ENCODE data around the gene CAMK2D.

CAMK2D gene

GRCh38 chr4:113555868-113556267 is 205.7 kb downstream of the CAMK2D start:
- Histone ChIP-seq H3K4me2 (ENCODE audit: low read length) (no peak overlapping the region), H4K12ac (ENCODE audit: low read depth, low read length) (no peak overlapping the region), H3K23ac (ENCODE audit: low read length) (no peak overlapping the region), H2AK5ac (ENCODE audit: low read length) (no peak overlapping the region), H2BK12ac (ENCODE audit: low read length) (no peak overlapping the region), H4K91ac (ENCODE audit: low read depth, low read length) (no peak overlapping the region), H3K4me3 (ENCODE audit: low read depth, low read length) (no peak overlapping the region), H3K27ac (ENCODE audit: low read depth, low read length) (no peak overlapping the region), H3K14ac (ENCODE audit: low read length) (no peak overlapping the region), H3K79me1 (ENCODE audit: low read length) (no peaks in the 10 kb centered on the region), H2BK120ac (ENCODE audit: insufficient read depth, low read length, poor library complexity) (no peak overlapping the region), H3K4ac (ENCODE audit: low read depth, low read length) (no peak overlapping the region), H3K9me3 (ENCODE audit: insufficient read depth, low read depth, low read length) (no peaks in the 10 kb centered on the region), H3K79me2 (ENCODE audit: control insufficient read depth, insufficient read depth, low read length, poor library complexity) (no peaks in the 10 kb centered on the region), H3K27me3 (ENCODE audit: insufficient read depth, low read length) (no peaks in the 10 kb centered on the region), H3K4me1 (ENCODE audit: control insufficient read depth in 1 of 2, insufficient read depth in 2 of 2, low read length in 2 of 2) (peaks cover 4 to 8% of the 10 kb centered on the region in 2 experiments), H3K9ac (ENCODE audit: low read length) (no peak overlapping the region), H3K18ac (ENCODE audit: low read length) (no peak overlapping the region), H3K36me3 (ENCODE audit: control insufficient read depth in 1 of 2, insufficient read depth in 2 of 2, low read length in 2 of 2) (peaks cover 0 to 2% of the 10 kb centered on the region in 2 experiments), H2BK5ac (ENCODE audit: low read depth, low read length, poor library complexity) (no peak overlapping the region), H4K8ac (ENCODE audit: low read depth, low read length) (no peak overlapping the region), H2AFZ (ENCODE audit: insufficient read depth, low read length, poor library complexity) (no peak overlapping the region)
- DNase-seq = no peak
- no CpG with 5 or more reads among the region's 5 CpGs for WGBS (ENCODE audit: extremely low coverage, insufficient coverage, insufficient read length)

GRCh38 chr4:113553082-113553481 is 208.5 kb downstream of the CAMK2D start:
- H3K79me1 ChIP-seq (ENCODE audit: low read length) = no peaks in the 10 kb centered on the region
- H3K36me3 ChIP-seq (ENCODE audit: control insufficient read depth in 1 of 2, insufficient read depth in 2 of 2, low read length in 2 of 2) = no peaks in the 10 kb centered on the region
- peaks cover 4 to 8% of the 10 kb centered on the region in 2 experiments for H3K4me1 ChIP-seq (ENCODE audit: control insufficient read depth in 1 of 2, insufficient read depth in 2 of 2, low read length in 2 of 2)
- H3K23ac ChIP-seq (ENCODE audit: low read length) = no peak overlapping the region
- H3K27me3 ChIP-seq (ENCODE audit: insufficient read depth, low read length) = no peaks in the 10 kb centered on the region
- H3K4me3 ChIP-seq (ENCODE audit: low read depth, low read length) = no peak overlapping the region
- H2AK5ac ChIP-seq (ENCODE audit: low read length) = no peak overlapping the region
- WGBS (ENCODE audit: extremely low coverage, insufficient coverage, insufficient read length) = no CpG with 5 or more reads among the region's 3 CpGs
- no peak overlapping the region for H3K4me2 ChIP-seq (ENCODE audit: low read length)
- no peak overlapping the region for H3K27ac ChIP-seq (ENCODE audit: low read depth, low read length)
- H2AFZ ChIP-seq (ENCODE audit: insufficient read depth, low read length, poor library complexity) = no peak overlapping the region
- no peak overlapping the region for H4K8ac ChIP-seq (ENCODE audit: low read depth, low read length)
- no peak overlapping the region for H4K91ac ChIP-seq (ENCODE audit: low read depth, low read length)
- H3K14ac ChIP-seq (ENCODE audit: low read length) = no peak overlapping the region
- no peak overlapping the region for H3K9ac ChIP-seq (ENCODE audit: low read length)
- no peak overlapping the region for H2BK5ac ChIP-seq (ENCODE audit: low read depth, low read length, poor library complexity)
- no peak overlapping the region for H2BK120ac ChIP-seq (ENCODE audit: insufficient read depth, low read length, poor library complexity)
- H3K79me2 ChIP-seq (ENCODE audit: control insufficient read depth, insufficient read depth, low read length, poor library complexity) = no peaks in the 10 kb centered on the region
- no peak overlapping the region for H4K12ac ChIP-seq (ENCODE audit: low read depth, low read length)
- no peak overlapping the region for H3K18ac ChIP-seq (ENCODE audit: low read length)
- H2BK12ac ChIP-seq (ENCODE audit: low read length) = no peak overlapping the region
- no peak overlapping the region for H3K4ac ChIP-seq (ENCODE audit: low read depth, low read length)
- peak in 1 of 2 donors; percentile 11 for DNase-seq
- H3K9me3 ChIP-seq (ENCODE audit: insufficient read depth, low read depth, low read length) = no peaks in the 10 kb centered on the region

GRCh38 chr4:113550510-113550909 is 211.0 kb downstream of the CAMK2D start:
- H2BK5ac ChIP-seq (ENCODE audit: low read depth, low read length, poor library complexity) = no peak overlapping the region
- no peak overlapping the region for H3K23ac ChIP-seq (ENCODE audit: low read length)
- H3K27me3 ChIP-seq (ENCODE audit: insufficient read depth, low read length) = no peaks in the 10 kb centered on the region
- H3K4me2 ChIP-seq (ENCODE audit: low read length) = no peak overlapping the region
- H2BK120ac ChIP-seq (ENCODE audit: insufficient read depth, low read length, poor library complexity) = no peak overlapping the region
- H3K79me1 ChIP-seq (ENCODE audit: low read length) = no peaks in the 10 kb centered on the region
- no peak overlapping the region for H3K27ac ChIP-seq (ENCODE audit: low read depth, low read length)
- H3K36me3 ChIP-seq (ENCODE audit: control insufficient read depth in 1 of 2, insufficient read depth in 2 of 2, low read length in 2 of 2) = no peaks in the 10 kb centered on the region
- H2AK5ac ChIP-seq (ENCODE audit: low read length) = no peak overlapping the region
- no peak overlapping the region for H3K14ac ChIP-seq (ENCODE audit: low read length)
- no peak overlapping the region for H4K12ac ChIP-seq (ENCODE audit: low read depth, low read length)
- H3K4me3 ChIP-seq (ENCODE audit: low read depth, low read length) = no peak overlapping the region
- no peaks in the 10 kb centered on the region for H3K4me1 ChIP-seq (ENCODE audit: control insufficient read depth in 1 of 2, insufficient read depth in 2 of 2, low read length in 2 of 2)
- no peak overlapping the region for H4K91ac ChIP-seq (ENCODE audit: low read depth, low read length)
- no peak overlapping the region for H3K4ac ChIP-seq (ENCODE audit: low read depth, low read length)
- no peak for DNase-seq
- no peak overlapping the region for H3K9ac ChIP-seq (ENCODE audit: low read length)
- H3K18ac ChIP-seq (ENCODE audit: low read length) = no peak overlapping the region
- no peaks in the 10 kb centered on the region for H3K79me2 ChIP-seq (ENCODE audit: control insufficient read depth, insufficient read depth, low read length, poor library complexity)
- H3K9me3 ChIP-seq (ENCODE audit: insufficient read depth, low read depth, low read length) = no peaks in the 10 kb centered on the region
- no CpG with 5 or more reads among the region's 2 CpGs for WGBS (ENCODE audit: extremely low coverage, insufficient coverage, insufficient read length)
- no peak overlapping the region for H4K8ac ChIP-seq (ENCODE audit: low read depth, low read length)
- no peak overlapping the region for H2AFZ ChIP-seq (ENCODE audit: insufficient read depth, low read length, poor library complexity)
- H2BK12ac ChIP-seq (ENCODE audit: low read length) = no peak overlapping the region

- Histone ChIP-seq H2BK5ac (ENCODE audit: low read depth, low read length, poor library complexity) (no peak overlapping the region), H4K91ac (ENCODE audit: low read depth, low read length) (no peak overlapping the region), H4K8ac (ENCODE audit: low read depth, low read length) (no peak overlapping the region), H3K23ac (ENCODE audit: low read length) (no peak overlapping the region), H4K12ac (ENCODE audit: low read depth, low read length) (no peak overlapping the region), H3K4me3 (ENCODE audit: low read depth, low read length) (no peak overlapping the region), H3K4me1 (ENCODE audit: control insufficient read depth in 1 of 2, insufficient read depth in 2 of 2, low read length in 2 of 2) (no peaks in the 10 kb centered on the region), H3K36me3 (ENCODE audit: control insufficient read depth in 1 of 2, insufficient read depth in 2 of 2, low read length in 2 of 2) (no peaks in the 10 kb centered on the region), H3K9me3 (ENCODE audit: insufficient read depth, low read depth, low read length) (no peaks in the 10 kb centered on the region), H3K18ac (ENCODE audit: low read length) (no peak overlapping the region), H3K9ac (ENCODE audit: low read length) (no peak overlapping the region), H3K79me2 (ENCODE audit: control insufficient read depth, insufficient read depth, low read length, poor library complexity) (no peaks in the 10 kb centered on the region), H3K14ac (ENCODE audit: low read length) (no peak overlapping the region), H3K4ac (ENCODE audit: low read depth, low read length) (no peak overlapping the region), H2AK5ac (ENCODE audit: low read length) (no peak overlapping the region), H3K4me2 (ENCODE audit: low read length) (no peak overlapping the region), H2AFZ (ENCODE audit: insufficient read depth, low read length, poor library complexity) (no peak overlapping the region), H3K27me3 (ENCODE audit: insufficient read depth, low read length) (no peaks in the 10 kb centered on the region), H3K79me1 (ENCODE audit: low read length) (no peaks in the 10 kb centered on the region), H2BK120ac (ENCODE audit: insufficient read depth, low read length, poor library complexity) (no peak overlapping the region), H3K27ac (ENCODE audit: low read depth, low read length) (no peak overlapping the region), H2BK12ac (ENCODE audit: low read length) (no peak overlapping the region)
- no peak for DNase-seq
- WGBS (ENCODE audit: extremely low coverage, insufficient coverage, insufficient read length) = no CpG with 5 or more reads among the region's 1 CpG
These were observed 213.2 kb downstream of the CAMK2D start for GRCh38 chr4:113548303-113548702.

All from trophoblast cell (in vitro differentiated cells and primary cell).